Measurements from ENCODE around the gene PTGS1. TPM values are rescaled to one million over a fixed set of nuclear protein-coding genes. Genes with fewer than 3 reads are reported as not detected.

Gene PTGS1
- total RNA-seq, 1 experiment from 2014 or later: 0.69 TPM

- H3K36me3 ChIP-seq (replicated peaks; ENCODE audit: control insufficient read depth, insufficient read depth, low read length): no peaks in the 10 kb centered on the region
- H3K27me3 ChIP-seq (ENCODE audit: control insufficient read depth, insufficient read depth, low read length): peaks cover 2% of the 10 kb centered on the region
- no peak overlapping the region for H3K4me3 ChIP-seq (ENCODE audit: insufficient read depth, low read depth, low read length)
- DNase-seq: no peak
These were observed 32.3 kb upstream of the PTGS1 start for GRCh38 chr9:122338536-122338935.

GRCh38 chr9:122338994-122339393 is 31.8 kb upstream of the PTGS1 start:
- no peaks in the 10 kb centered on the region for H3K36me3 ChIP-seq (replicated peaks; ENCODE audit: control insufficient read depth, insufficient read depth, low read length)
- peaks cover 2% of the 10 kb centered on the region for H3K27me3 ChIP-seq (ENCODE audit: control insufficient read depth, insufficient read depth, low read length)
- H3K4me3 ChIP-seq (ENCODE audit: insufficient read depth, low read depth, low read length): no peak overlapping the region
- no peak for DNase-seq

- Histone ChIP-seq H3K36me3 (replicated peaks; ENCODE audit: control insufficient read depth, insufficient read depth, low read length) (no peaks in the 10 kb centered on the region), H3K27me3 (ENCODE audit: control insufficient read depth, insufficient read depth, low read length) (peaks cover 2% of the 10 kb centered on the region), H3K4me3 (ENCODE audit: insufficient read depth, low read depth, low read length) (no peak overlapping the region)
- no peak for DNase-seq
These were observed 31.2 kb upstream of the PTGS1 start for GRCh38 chr9:122339579-122339978.

- no peak for DNase-seq
- H3K4me3 ChIP-seq (ENCODE audit: insufficient read depth, low read depth, low read length): no peak overlapping the region
- no peaks in the 10 kb centered on the region for H3K36me3 ChIP-seq (replicated peaks; ENCODE audit: control insufficient read depth, insufficient read depth, low read length)
- H3K27me3 ChIP-seq (ENCODE audit: control insufficient read depth, insufficient read depth, low read length): peaks cover 2% of the 10 kb centered on the region
These were observed 30.7 kb upstream of the PTGS1 start for GRCh38 chr9:122340161-122340560.

- H3K4me3 ChIP-seq (ENCODE audit: insufficient read depth, low read depth, low read length): no peak overlapping the region
- DNase-seq: peak; percentile 78
- no peaks in the 10 kb centered on the region for H3K36me3 ChIP-seq (replicated peaks; ENCODE audit: control insufficient read depth, insufficient read depth, low read length)
- peaks cover 5% of the 10 kb centered on the region for H3K27me3 ChIP-seq (ENCODE audit: control insufficient read depth, insufficient read depth, low read length)
These were observed 28.3 kb upstream of the PTGS1 start for GRCh38 chr9:122342323-122343050.

GRCh38 chr9:122346478-122347347 is 24.1 kb upstream of the PTGS1 start:
- H3K27me3 ChIP-seq (ENCODE audit: control insufficient read depth, insufficient read depth, low read length): peaks cover 3% of the 10 kb centered on the region; the same call in 1 of the 2 replicates
- peak; percentile 86 for DNase-seq

GRCh38 chr9:122347348-122348287 is 23.2 kb upstream of the PTGS1 start:
- Histone ChIP-seq H3K4me3 (ENCODE audit: insufficient read depth, low read depth, low read length) (peak overlapping the region; percentile 61), H3K36me3 (replicated peaks; ENCODE audit: control insufficient read depth, insufficient read depth, low read length) (no peaks in the 10 kb centered on the region), H3K27me3 (ENCODE audit: control insufficient read depth, insufficient read depth, low read length) (peaks cover 3% of the 10 kb centered on the region; the same call in 1 of the 2 replicates)
- no peak for DNase-seq

More at GRCh38 chr9:122346478-122347347, 24.1 kb upstream of the PTGS1 start:
- H3K4me3 ChIP-seq (ENCODE audit: insufficient read depth, low read depth, low read length): peak overlapping the region; percentile 61
- H3K36me3 ChIP-seq (replicated peaks; ENCODE audit: control insufficient read depth, insufficient read depth, low read length): no peaks in the 10 kb centered on the region

- Histone ChIP-seq H3K27me3 (ENCODE audit: control insufficient read depth, insufficient read depth, low read length) (peaks cover 3% of the 10 kb centered on the region; the same call in 1 of the 2 replicates), H3K4me3 (ENCODE audit: insufficient read depth, low read depth, low read length) (no peak overlapping the region), H3K36me3 (replicated peaks; ENCODE audit: control insufficient read depth, insufficient read depth, low read length) (no peaks in the 10 kb centered on the region)
- no peak for DNase-seq
These were observed 22.5 kb upstream of the PTGS1 start for GRCh38 chr9:122348288-122348777.

GRCh38 chr9:122348791-122349190 is 22.0 kb upstream of the PTGS1 start:
- DNase-seq: no peak
- Histone ChIP-seq H3K27me3 (ENCODE audit: control insufficient read depth, insufficient read depth, low read length) (peaks cover 3% of the 10 kb centered on the region; the same call in 1 of the 2 replicates), H3K4me3 (ENCODE audit: insufficient read depth, low read depth, low read length) (no peak overlapping the region), H3K36me3 (replicated peaks; ENCODE audit: control insufficient read depth, insufficient read depth, low read length) (no peaks in the 10 kb centered on the region)

GRCh38 chr9:122349201-122349600 is 21.6 kb upstream of the PTGS1 start:
- Histone ChIP-seq H3K4me3 (ENCODE audit: insufficient read depth, low read depth, low read length) (no peak overlapping the region), H3K27me3 (ENCODE audit: control insufficient read depth, insufficient read depth, low read length) (peaks cover 3% of the 10 kb centered on the region; the same call in 1 of the 2 replicates), H3K36me3 (replicated peaks; ENCODE audit: control insufficient read depth, insufficient read depth, low read length) (no peaks in the 10 kb centered on the region)
- DNase-seq: no peak

GRCh38 chr9:122350577-122351355 is 20.1 kb upstream of the PTGS1 start:
- H3K27me3 ChIP-seq (ENCODE audit: control insufficient read depth, insufficient read depth, low read length): peaks cover 3% of the 10 kb centered on the region; the same call in 1 of the 2 replicates
- H3K36me3 ChIP-seq (replicated peaks; ENCODE audit: control insufficient read depth, insufficient read depth, low read length): no peaks in the 10 kb centered on the region
- DNase-seq: peak; percentile 92
- no peak overlapping the region for H3K4me3 ChIP-seq (ENCODE audit: insufficient read depth, low read depth, low read length)

- Histone ChIP-seq H3K4me3 (ENCODE audit: insufficient read depth, low read depth, low read length) (no peak overlapping the region), H3K27me3 (ENCODE audit: control insufficient read depth, insufficient read depth, low read length) (no peaks in the 10 kb centered on the region), H3K36me3 (replicated peaks; ENCODE audit: control insufficient read depth, insufficient read depth, low read length) (no peaks in the 10 kb centered on the region)
- no peak for DNase-seq
These were observed 16.2 kb upstream of the PTGS1 start for GRCh38 chr9:122354536-122355199.

- Histone ChIP-seq H3K4me3 (ENCODE audit: insufficient read depth, low read depth, low read length) (no peak overlapping the region), H3K27me3 (ENCODE audit: control insufficient read depth, insufficient read depth, low read length) (no peaks in the 10 kb centered on the region)
These were observed 15.4 kb upstream of the PTGS1 start for GRCh38 chr9:122355336-122355875.

More at GRCh38 chr9:122355336-122355875, 15.4 kb upstream of the PTGS1 start:
- DNase-seq: no peak
- H3K36me3 ChIP-seq (replicated peaks; ENCODE audit: control insufficient read depth, insufficient read depth, low read length): no peaks in the 10 kb centered on the region
